HCT116 (cell line): ENCODE measurements around the gene DCLRE1B. TPM values are rescaled to one million over a fixed set of nuclear protein-coding genes. Genes with fewer than 3 reads are reported as not detected.

Source experiments
- ATAC-seq: fragments of 200-7000 bp; cut with Tn5 transposase; 2 replicates; pipeline ENCODE4 v1.9.1; 2020; ENCODE audit warnings: mild to moderate bottlenecking, moderate library complexity
- BruUV-seq: library from RNA; stranded (reverse); fragments of 400-500 nt; replicated peaks from 2 replicates; lab custom pipeline; 2021; lab: Mats Ljungman, UMichigan
- CTCF ChIA-PET: fragments of 300-600 bp; sonication (Branson Sonifier 250); formaldehyde crosslinking; loops from one replicate; lab custom pipeline; 2021; ENCODE audit warnings: antibody characterized with exemption; lab: Charles Lee
- POLR2A ChIA-PET: fragments of 300-600, 350-600 bp; sonication (Branson Sonifier 250); formaldehyde crosslinking; loops from one replicate; lab custom pipeline; 2021; ENCODE audit warnings: antibody characterized with exemption; lab: Charles Lee
- RAD21 ChIA-PET, 2 experiments: fragments of 300-600 bp; sonication (Branson Sonifier 250); formaldehyde crosslinking; loops; one replicate each; lab custom pipeline; 2023; ENCODE audit warnings: low total read pairs in 2 of 2; ENCODE audit not compliant: uncharacterized antibody in 2 of 2, unreplicated experiment in 2 of 2, low non-redundant PET in 1 of 2; lab: Charles Lee
- DNase-seq: peaks from one replicate; pipeline ENCODE4 v3.0.0-alpha.2; 2010; ENCODE audit warnings: low read depth, low spot score
- H2AFZ ChIP-seq: fragments of 200-600 bp; shearing (Covaris generic), sonication (generic); 2 replicates; pipeline ENCODE4 v1.6.1; 2017; ENCODE audit warnings: low read depth, mixed run types, mixed read lengths, antibody characterized with exemption, low read length; ENCODE audit not compliant: poor library complexity, severe bottlenecking
- H3K27ac ChIP-seq: 2 replicates; pipeline ENCODE4 v1.5.1; 2012; ENCODE audit warnings: low read depth, low read length
- H3K27me3 ChIP-seq: fragments of 200-600 bp; sonication (generic); 2 replicates; pipeline ENCODE4 v1.6.1; 2016; ENCODE audit warnings: mixed run types, low read length, mixed read lengths; ENCODE audit not compliant: insufficient read depth
- H3K36me3 ChIP-seq, 2 experiments: fragments of 200-500 bp in 1 of 2; fragments of 200-600 bp in 1 of 2; sonication (Bioruptor generic) in 1 of 2; sonication (generic) in 1 of 2; 2 replicates each; pipeline versions ENCODE4 v1.5.1 to v1.6.1; 2014 to 2016; ENCODE audit warnings: low read length in 2 of 2, inconsistent platforms in 1 of 2, mixed read lengths in 1 of 2, mixed run types in 1 of 2; ENCODE audit not compliant: insufficient read depth in 2 of 2, control insufficient read depth in 1 of 2
- H3K4me1 ChIP-seq, 2 experiments: fragments of 200-600 bp in 1 of 2; sonication (generic) in 1 of 2; 2 replicates each; pipeline versions ENCODE4 v1.5.1 to v1.6.1; 2012 to 2017; ENCODE audit warnings: low read length in 2 of 2, inconsistent platforms in 1 of 2, mild to moderate bottlenecking in 1 of 2, mixed read lengths in 1 of 2, mixed run types in 1 of 2, moderate library complexity in 1 of 2; ENCODE audit not compliant: insufficient read depth in 2 of 2, control insufficient read depth in 1 of 2
- H3K4me2 ChIP-seq: fragments of 200-600 bp; sonication (generic); 2 replicates; pipeline ENCODE4 v1.6.1; 2017; ENCODE audit warnings: mixed run types, low read length, mixed read lengths
- H3K4me3 ChIP-seq, 2 experiments: fragments of 200-600 bp in 1 of 2; sonication (generic) in 1 of 2; replicated peaks in 1 of 2; 2 replicates each; pipeline ENCODE4 v1.5.1; 2011 to 2016; ENCODE audit warnings: low read length in 2 of 2, control low read depth in 1 of 2, low read depth in 1 of 2, mild to moderate bottlenecking in 1 of 2, mixed read lengths in 1 of 2, mixed run types in 1 of 2
- H3K79me2 ChIP-seq: fragments of 200-600 bp; sonication (generic); 2 replicates; pipeline ENCODE4 v1.6.1; 2017; ENCODE audit warnings: mild to moderate bottlenecking, mixed run types, low read length, moderate library complexity, mixed read lengths; ENCODE audit not compliant: insufficient read depth
- H3K9ac ChIP-seq: fragments of 200-600 bp; sonication (generic); 2 replicates; pipeline ENCODE4 v1.6.1; 2016; ENCODE audit warnings: low read length, mixed read lengths
- H3K9me2 ChIP-seq: fragments of 200-600 bp; sonication (generic), shearing (Covaris generic); 2 replicates; pipeline ENCODE4 v1.6.1; 2017; ENCODE audit warnings: mixed run types, mild to moderate bottlenecking, moderate library complexity; ENCODE audit not compliant: insufficient read depth
- H3K9me3 ChIP-seq, 2 experiments: fragments of 200-500 bp in 1 of 2; fragments of 200-600 bp in 1 of 2; sonication (Bioruptor generic) in 1 of 2; sonication (generic) in 1 of 2; 2 replicates each; pipeline ENCODE4 v1.6.1; 2014 to 2017; ENCODE audit warnings: low read length in 2 of 2, mixed read lengths in 2 of 2, inconsistent platforms in 1 of 2, low read depth in 1 of 2, mild to moderate bottlenecking in 1 of 2, mixed run types in 1 of 2, moderate library complexity in 1 of 2; ENCODE audit not compliant: control insufficient read depth in 1 of 2, insufficient read depth in 1 of 2
- H4K20me1 ChIP-seq: fragments of 200-600 bp; sonication (generic), shearing (Covaris generic); 2 replicates; pipeline ENCODE4 v1.6.1; 2017; ENCODE audit warnings: mixed run types, mild to moderate bottlenecking, moderate library complexity; ENCODE audit not compliant: insufficient read depth
- ATF3 ChIP-seq: IDR thresholded peaks from 2 replicates; pipeline ENCODE4 v1.6.1; 2012
- CBX3 ChIP-seq: IDR thresholded peaks from 2 replicates; pipeline ENCODE4 v1.6.1; 2012; ENCODE audit warnings: low read depth
- CEBPB ChIP-seq: IDR thresholded peaks from 2 replicates; pipeline ENCODE4 v1.6.1; 2012; ENCODE audit warnings: low read depth
- EGR1 ChIP-seq: IDR thresholded peaks from 2 replicates; pipeline ENCODE4 v1.6.1; 2012; ENCODE audit warnings: low read depth
- ELF1 ChIP-seq: IDR thresholded peaks from 2 replicates; pipeline ENCODE4 v1.6.1; 2012; ENCODE audit warnings: low read depth, borderline replicate concordance
- EZH2phosphoT487 ChIP-seq: fragments of 200-600 bp; IDR thresholded peaks from 2 replicates; pipeline ENCODE4 v1.6.1; 2018; ENCODE audit warnings: antibody characterized with exemption, borderline replicate concordance
- FOSL1 ChIP-seq: IDR thresholded peaks from 2 replicates; pipeline ENCODE4 v1.6.1; 2012; ENCODE audit warnings: low read depth
- JUND ChIP-seq: IDR thresholded peaks from 2 replicates; pipeline ENCODE4 v1.6.1; 2012
- MAX ChIP-seq: IDR thresholded peaks from 2 replicates; pipeline ENCODE4 v1.6.1; 2012
- POLR2A ChIP-seq: IDR thresholded peaks from 2 replicates; pipeline ENCODE4 v1.7.0; 2011; ENCODE audit warnings: borderline replicate concordance; ENCODE audit not compliant: insufficient read depth, insufficient read length; ENCODE audit errors: extremely low read depth
- POLR2AphosphoS5 ChIP-seq: IDR thresholded peaks from 2 replicates; pipeline ENCODE4 v1.6.1; 2011; ENCODE audit warnings: mild to moderate bottlenecking, low read depth, low read length, moderate library complexity
- RAD21 ChIP-seq: IDR thresholded peaks from 2 replicates; pipeline ENCODE4 v1.6.1; 2012; ENCODE audit warnings: low read depth, mild to moderate bottlenecking
- SIN3A ChIP-seq: IDR thresholded peaks from 2 replicates; pipeline ENCODE4 v1.6.1; 2012; ENCODE audit warnings: low read depth
- SRF ChIP-seq: IDR thresholded peaks from 2 replicates; pipeline ENCODE4 v1.6.1; 2012; ENCODE audit warnings: low read depth
- TCF7L2 ChIP-seq: IDR thresholded peaks from 2 replicates; pipeline ENCODE4 v1.7.0; 2011; ENCODE audit warnings: borderline replicate concordance, inconsistent platforms; ENCODE audit not compliant: insufficient read depth, insufficient read length; ENCODE audit errors: extremely low read depth
- ZBTB33 ChIP-seq: IDR thresholded peaks from 2 replicates; pipeline ENCODE4 v1.6.1; 2011; ENCODE audit warnings: mild to moderate bottlenecking, low read length, moderate library complexity; ENCODE audit not compliant: insufficient replicate concordance; ENCODE audit errors: extremely low read depth
- ZFX ChIP-seq: fragments of 450-650 bp; IDR thresholded peaks from 2 replicates; pipeline ENCODE4 v1.6.1; 2017
- ZNF274 ChIP-seq: fragments of 200-500 bp; sonication (Bioruptor generic); IDR thresholded peaks from 2 replicates; pipeline ENCODE4 v1.6.1; 2014; ENCODE audit warnings: mild to moderate bottlenecking, low read depth, low read length, inconsistent platforms
- intact Hi-C: fragments of 100-400 bp; cut with micrococcal nuclease; formaldehyde crosslinking; loops from 2 replicates; pipeline ENCODE4 v1.10.0; 2022
- total RNA-seq: library from RNA; stranded (reverse); gene quantifications from one replicate; pipeline ENCODE4 v1.2.1, GENCODE V29; 2021; ENCODE audit not compliant: unreplicated experiment

Gene DCLRE1B
- total RNA-seq, 1 experiment from 2014 or later = 13.4 TPM

DNA sequence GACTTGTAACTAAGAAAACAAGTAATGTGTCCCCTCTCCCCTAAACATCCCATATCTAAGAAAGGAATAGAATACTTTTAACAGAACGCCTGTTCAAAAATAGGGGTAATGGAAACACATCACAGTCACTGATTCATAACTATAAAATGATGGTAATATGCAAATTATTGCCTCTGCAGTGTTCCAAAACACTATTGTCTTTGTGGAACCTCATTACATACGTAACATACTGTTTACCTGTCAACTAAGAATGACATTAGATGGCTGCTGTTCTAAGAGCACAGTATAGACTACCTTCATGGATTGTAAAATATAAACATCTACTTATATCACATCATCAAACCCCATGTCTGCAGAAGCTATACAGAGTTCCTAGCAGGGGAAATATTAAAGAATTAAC lies 14.3 kb upstream of the DCLRE1B start:
- intact Hi-C loops = no loop called here

More for the DNA sequence above, 14.3 kb upstream of the DCLRE1B start:
- ChIA-PET POLR2A (no interaction called here), CTCF (no interaction called here), RAD21 (no interaction called here)
- Histone ChIP-seq H4K20me1 (no peaks in the 10 kb centered on the region), H3K9me2 (no peaks in the 10 kb centered on the region), H2AFZ (no peak overlapping the region), H3K36me3 (0 out of 4 replicates have a peak, but pooled peaks cover 0 to 9% of the 10 kb centered on the region in 2 experiments), H3K79me2 (no peaks in the 10 kb centered on the region), H3K4me3 (no peak overlapping the region), H3K9me3 (no peaks in the 10 kb centered on the region), H3K27me3 (no peaks in the 10 kb centered on the region), H3K27ac (no peak overlapping the region), H3K9ac (no peak overlapping the region), H3K4me2 (no peak overlapping the region), H3K4me1 (peaks cover 34 to 38% of the 10 kb centered on the region in 2 experiments)
- DNase-seq (no peak), ATAC-seq (no peak)
- BruUV-seq = no TSS peak
- TF ChIP-seq ZNF274 (no peak), POLR2A (no peak), CBX3 (no peak), ELF1 (no peak), SIN3A (no peak), JUND (no peak), ZBTB33 (no peak), RAD21 (no peak), POLR2AphosphoS5 (no peak), MAX (no peak), ZFX (no peak), TCF7L2 (no peak), EGR1 (no peak), ATF3 (no peak), SRF (no peak), EZH2phosphoT487 (no peak), FOSL1 (no peak), CEBPB (no peak)
